ENCODE measurements around the gene KRTAP12-2. TPM values are rescaled to one million over a fixed set of nuclear protein-coding genes. Genes with fewer than 3 reads are reported as not detected.
A peak's percentile ranks its signal among the peaks of the same experiment; 100 is the strongest.

KRTAP12-2 gene
- not detected for polyA plus RNA-seq (2013, experiment 1 of 2)
- not detected for polyA plus RNA-seq (2013, experiment 2 of 2)

- H3K4me3 ChIP-seq (ENCODE audit: low read length) = no peak within 1 kb of the TSS
Observed at GRCh38 chr21:44666401-44667320, at the start of gene KRTAP12-2. Gene KRTAP12-2 (minus strand): TSS chr21:44666927. CDS start chr21:44666886, 41 bp downstream.

GRCh38 chr21:44714905-44715304, 48.2 kb upstream of the KRTAP12-2 start:
- no peak overlapping the region for H2BK15ac ChIP-seq (replicated peaks; ENCODE audit: low read depth)
- H3K9ac ChIP-seq (ENCODE audit: low read length) = no peak overlapping the region
- WGBS (ENCODE audit: extremely low coverage, insufficient coverage, low lambda C conversion rate) = no CpG with 5 or more reads among the region's 8 CpGs

More at GRCh38 chr21:44666401-44667320, at the start of gene KRTAP12-2:
- Histone ChIP-seq H3K4me2 (ENCODE audit: low read length) (no peak within 1 kb of the TSS), H4K8ac (ENCODE audit: low read depth, low read length) (no peak within 1 kb of the TSS), H3K4ac (ENCODE audit: low read depth, low read length) (no peak within 1 kb of the TSS), H3K56ac (ENCODE audit: low read length) (no peak within 1 kb of the TSS), H2BK15ac (replicated peaks; ENCODE audit: low read depth) (no peak within 1 kb of the TSS), H3K9ac (ENCODE audit: low read length) (no peak within 1 kb of the TSS), H3K79me1 (ENCODE audit: low read length) (no peaks in the 10 kb centered on the region), H3K27me3 (ENCODE audit: insufficient read depth, low read length, poor library complexity) (no peaks in the 10 kb centered on the region), H3K36me3 (ENCODE audit: control insufficient read depth, insufficient read depth, low read length) (no peaks in the 10 kb centered on the region), H2BK120ac (ENCODE audit: low read depth, low read length) (no peak within 1 kb of the TSS), H2AK5ac (ENCODE audit: low read length) (no peak within 1 kb of the TSS), H3K79me2 (ENCODE audit: control insufficient read depth, insufficient read depth, low read length) (no peaks in the 10 kb centered on the region), H3K27ac (ENCODE audit: low read depth, low read length) (no peak within 1 kb of the TSS), H3K18ac (ENCODE audit: low read length) (no peak within 1 kb of the TSS), H3K23ac (ENCODE audit: low read length) (no peak within 1 kb of the TSS), H3K4me1 (ENCODE audit: control insufficient read depth, low read depth, low read length) (no peaks in the 10 kb centered on the region), H4K5ac (ENCODE audit: low read length) (no peak within 1 kb of the TSS), H2BK5ac (ENCODE audit: low read length) (no peak within 1 kb of the TSS)
- no peak for DNase-seq
- no CpG with 5 or more reads among the region's 19 CpGs for WGBS (ENCODE audit: extremely low coverage, insufficient coverage, low lambda C conversion rate)

GRCh38 chr21:44713846-44714245, 47.1 kb upstream of the KRTAP12-2 start:
- no peak overlapping the region for H4K5ac ChIP-seq (ENCODE audit: low read length)
- H2BK15ac ChIP-seq (replicated peaks; ENCODE audit: low read depth) = no peak overlapping the region
- H3K27me3 ChIP-seq (ENCODE audit: insufficient read depth, low read length, poor library complexity) = no peaks in the 10 kb centered on the region
- DNase-seq = no peak
- no peak overlapping the region for H3K9ac ChIP-seq (ENCODE audit: low read length)
- peaks cover 11% of the 10 kb centered on the region for H3K4me1 ChIP-seq (ENCODE audit: control insufficient read depth, low read depth, low read length)
- H2AK5ac ChIP-seq (ENCODE audit: low read length) = no peak overlapping the region
- H2BK120ac ChIP-seq (ENCODE audit: low read depth, low read length) = no peak overlapping the region
- no peak overlapping the region for H3K4me3 ChIP-seq (ENCODE audit: low read length)
- no peak overlapping the region for H3K4ac ChIP-seq (ENCODE audit: low read depth, low read length)
- WGBS (ENCODE audit: extremely low coverage, insufficient coverage, low lambda C conversion rate) = no CpG with 5 or more reads among the region's 10 CpGs
- no peak overlapping the region for H2BK5ac ChIP-seq (ENCODE audit: low read length)
- H3K27ac ChIP-seq (ENCODE audit: low read depth, low read length) = no peak overlapping the region
- no peak overlapping the region for H3K56ac ChIP-seq (ENCODE audit: low read length)
- no peak overlapping the region for H3K23ac ChIP-seq (ENCODE audit: low read length)
- no peaks in the 10 kb centered on the region for H3K79me1 ChIP-seq (ENCODE audit: low read length)
- no peak overlapping the region for H3K4me2 ChIP-seq (ENCODE audit: low read length)
- H3K18ac ChIP-seq (ENCODE audit: low read length) = no peak overlapping the region
- H3K79me2 ChIP-seq (ENCODE audit: control insufficient read depth, insufficient read depth, low read length) = no peaks in the 10 kb centered on the region
- no peaks in the 10 kb centered on the region for H3K36me3 ChIP-seq (ENCODE audit: control insufficient read depth, insufficient read depth, low read length)
- no peak overlapping the region for H4K8ac ChIP-seq (ENCODE audit: low read depth, low read length)

More at GRCh38 chr21:44714905-44715304, 48.2 kb upstream of the KRTAP12-2 start:
- Histone ChIP-seq H3K27me3 (ENCODE audit: insufficient read depth, low read length, poor library complexity) (no peaks in the 10 kb centered on the region), H3K79me2 (ENCODE audit: control insufficient read depth, insufficient read depth, low read length) (no peaks in the 10 kb centered on the region), H4K8ac (ENCODE audit: low read depth, low read length) (no peak overlapping the region), H3K79me1 (ENCODE audit: low read length) (no peaks in the 10 kb centered on the region), H3K36me3 (ENCODE audit: control insufficient read depth, insufficient read depth, low read length) (no peaks in the 10 kb centered on the region), H3K4me1 (ENCODE audit: control insufficient read depth, low read depth, low read length) (peaks cover 11% of the 10 kb centered on the region), H3K27ac (ENCODE audit: low read depth, low read length) (no peak overlapping the region), H3K18ac (ENCODE audit: low read length) (no peak overlapping the region), H2BK5ac (ENCODE audit: low read length) (no peak overlapping the region), H3K23ac (ENCODE audit: low read length) (no peak overlapping the region), H3K56ac (ENCODE audit: low read length) (no peak overlapping the region), H2AK5ac (ENCODE audit: low read length) (no peak overlapping the region), H4K5ac (ENCODE audit: low read length) (no peak overlapping the region), H2BK120ac (ENCODE audit: low read depth, low read length) (no peak overlapping the region), H3K4me2 (ENCODE audit: low read length) (no peak overlapping the region), H3K4me3 (ENCODE audit: low read length) (no peak overlapping the region), H3K4ac (ENCODE audit: low read depth, low read length) (no peak overlapping the region)
- no peak for DNase-seq

GRCh38 chr21:44713130-44713529, 46.4 kb upstream of the KRTAP12-2 start:
- Histone ChIP-seq H3K79me1 (ENCODE audit: low read length) (no peaks in the 10 kb centered on the region), H3K27ac (ENCODE audit: low read depth, low read length) (no peak overlapping the region), H2BK15ac (replicated peaks; ENCODE audit: low read depth) (no peak overlapping the region), H3K56ac (ENCODE audit: low read length) (peak overlapping the region; percentile 1), H3K4me1 (ENCODE audit: control insufficient read depth, low read depth, low read length) (peaks cover 16% of the 10 kb centered on the region), H2AK5ac (ENCODE audit: low read length) (no peak overlapping the region), H3K4me3 (ENCODE audit: low read length) (no peak overlapping the region), H3K79me2 (ENCODE audit: control insufficient read depth, insufficient read depth, low read length) (no peaks in the 10 kb centered on the region), H3K4ac (ENCODE audit: low read depth, low read length) (peak overlapping the region; percentile 48), H3K4me2 (ENCODE audit: low read length) (no peak overlapping the region), H3K23ac (ENCODE audit: low read length) (no peak overlapping the region), H3K27me3 (ENCODE audit: insufficient read depth, low read length, poor library complexity) (no peaks in the 10 kb centered on the region), H3K9ac (ENCODE audit: low read length) (no peak overlapping the region), H3K18ac (ENCODE audit: low read length) (no peak overlapping the region), H4K8ac (ENCODE audit: low read depth, low read length) (no peak overlapping the region), H4K5ac (ENCODE audit: low read length) (no peak overlapping the region), H2BK5ac (ENCODE audit: low read length) (no peak overlapping the region), H2BK120ac (ENCODE audit: low read depth, low read length) (no peak overlapping the region), H3K36me3 (ENCODE audit: control insufficient read depth, insufficient read depth, low read length) (no peaks in the 10 kb centered on the region)
- WGBS (ENCODE audit: extremely low coverage, insufficient coverage, low lambda C conversion rate) = no CpG with 5 or more reads among the region's 9 CpGs
- DNase-seq = no peak

- H3K79me2 ChIP-seq (ENCODE audit: control insufficient read depth, insufficient read depth, low read length) = no peaks in the 10 kb centered on the region
- peak overlapping the region; percentile 17 for H3K4me2 ChIP-seq (ENCODE audit: low read length)
- no peaks in the 10 kb centered on the region for H3K79me1 ChIP-seq (ENCODE audit: low read length)
- no CpG with 5 or more reads among the region's 22 CpGs for WGBS (ENCODE audit: extremely low coverage, insufficient coverage, low lambda C conversion rate)
- H4K8ac ChIP-seq (ENCODE audit: low read depth, low read length) = no peak overlapping the region
- no peak overlapping the region for H3K4ac ChIP-seq (ENCODE audit: low read depth, low read length)
- H3K56ac ChIP-seq (ENCODE audit: low read length) = peak overlapping the region; percentile 63
- H4K5ac ChIP-seq (ENCODE audit: low read length) = no peak overlapping the region
- H3K27ac ChIP-seq (ENCODE audit: low read depth, low read length) = no peak overlapping the region
- peak overlapping the region; percentile 19 for H2BK120ac ChIP-seq (ENCODE audit: low read depth, low read length)
- H2BK5ac ChIP-seq (ENCODE audit: low read length) = no peak overlapping the region
- no peak for DNase-seq
- H2BK15ac ChIP-seq (replicated peaks; ENCODE audit: low read depth) = no peak overlapping the region
- no peak overlapping the region for H3K23ac ChIP-seq (ENCODE audit: low read length)
- H3K9ac ChIP-seq (ENCODE audit: low read length) = peak overlapping the region; percentile 19
- H3K27me3 ChIP-seq (ENCODE audit: insufficient read depth, low read length, poor library complexity) = no peaks in the 10 kb centered on the region
- H3K4me3 ChIP-seq (ENCODE audit: low read length) = no peak overlapping the region
- no peaks in the 10 kb centered on the region for H3K36me3 ChIP-seq (ENCODE audit: control insufficient read depth, insufficient read depth, low read length)
- H3K4me1 ChIP-seq (ENCODE audit: control insufficient read depth, low read depth, low read length) = peaks cover 20% of the 10 kb centered on the region
- peak overlapping the region; percentile 65 for H3K18ac ChIP-seq (ENCODE audit: low read length)
- no peak overlapping the region for H2AK5ac ChIP-seq (ENCODE audit: low read length)
Observed at GRCh38 chr21:44712203-44713028, 45.7 kb upstream of the KRTAP12-2 start.

Measured in mesendoderm (in vitro differentiated cells).